Heart left ventricle (tissue), 16 donors: ENCODE results near the gene SLC43A2. TPM values are rescaled to one million over a fixed set of nuclear protein-coding genes. Genes with fewer than 3 reads are reported as not detected.

ENCODE experiments used
- ATAC-seq, 4 donors: fragments of 200-7000 bp; cut with Tn5 transposase; one replicate each; pipeline ENCODE4 v1.9.1; 2020 to 2022; ENCODE audit warnings: moderate library complexity in 4 of 4, mild to moderate bottlenecking in 3 of 4, moderate number of reproducible peaks in 1 of 4
- DNase-seq, 5 donors: peaks; one replicate each; pipeline ENCODE4 v3.0.0-alpha.2; 2020
- H3K27ac ChIP-seq, 12 donors: fragments of 200-600 bp; sonication (generic) in 4 of 12; one replicate each; pipeline versions ENCODE4 v1.5.0 to v1.8.0; 2016 to 2022; ENCODE audit warnings: mild to moderate bottlenecking in 2 of 12
- H3K27me3 ChIP-seq, 9 donors: fragments of 200-600 bp; sonication (generic) in 2 of 9; one replicate each; pipeline versions ENCODE4 v1.5.1 to v1.8.0; 2016 to 2022; ENCODE audit warnings: mild to moderate bottlenecking in 3 of 9
- H3K36me3 ChIP-seq, 9 donors: fragments of 200-600 bp; sonication (generic) in 2 of 9; one replicate each; pipeline versions ENCODE4 v1.5.0 to v1.8.0; 2018 to 2022; ENCODE audit warnings: mild to moderate bottlenecking in 2 of 9
- H3K4me1 ChIP-seq, 12 donors: fragments of 200-600 bp; sonication (generic) in 4 of 12; one replicate each; pipeline versions ENCODE4 v1.5.0 to v1.8.0; 2016 to 2022; ENCODE audit warnings: mild to moderate bottlenecking in 3 of 12
- H3K4me3 ChIP-seq, 12 donors: fragments of 200-600 bp; sonication (generic) in 4 of 12; one replicate each; pipeline versions ENCODE4 v1.5.0 to v1.8.0; 2017 to 2022; ENCODE audit warnings: mild to moderate bottlenecking in 9 of 12, moderate library complexity in 4 of 12
- H3K9me3 ChIP-seq, 12 donors: fragments of 200-600 bp; sonication (generic) in 4 of 12; one replicate each; pipeline versions ENCODE4 v1.5.0 to v1.8.0; 2016 to 2022; ENCODE audit warnings: mild to moderate bottlenecking in 1 of 12
- POLR2A ChIP-seq, 2 donors: fragments of 450-650 bp; IDR thresholded peaks; one replicate each; pipeline ENCODE4 v1.6.1; 2017; ENCODE audit warnings: antibody characterized with exemption in 2 of 2, mild to moderate bottlenecking in 2 of 2, moderate library complexity in 2 of 2
- WGBS, 4 donors: extraction: QIAGEN DNeasy Blood & Tissue Kit in 2 of 4; methylation state at CpG; one replicate each; pipeline versions ENCODE4 v1.1.5 to v1.1.7; 2013 to 2018; 5-methylcytosine and 5-hydroxymethylcytosine counted together
- intact Hi-C, 10 donors: fragments of 100-400 bp; cut with DNase I; formaldehyde crosslinking; loops; one replicate each; pipeline versions ENCODE4 v1.11.1 to v1.14.2; 2022
- polyA plus RNA-seq, 2 donors: library from polyadenylated mRNA; stranded (reverse); fragments of 200-250 nt; gene quantifications; one replicate each; pipeline ENCODE4 v1.2.3, GENCODE V29; 2013
- total RNA-seq, 9 donors: library from RNA; depleted of rRNA in 2 of 9; stranded (reverse); fragments of >200 nt in 2 of 9; fragmentation: NEBNext Ultra II Directional in 3 of 9; extraction: Animal tissue kit (Norgen Biotek cat#: 25700) in 3 of 9; gene quantifications; one replicate each; pipeline versions ENCODE4 v1.1.0 to v1.2.4, GENCODE V29; 2016 to 2023
- TF ChIP-seq, protein P1 (sequence below), 12 donors: fragments of 200-600 bp; sonication (generic) in 4 of 12; IDR thresholded peaks; one replicate each; pipeline versions ENCODE4 v1.5.0 to v1.8.0; 2018 to 2022; ENCODE audit warnings: antibody characterized with exemption in 12 of 12, mild to moderate bottlenecking in 5 of 12
- donor health status: ischemic (EF 13 %, LVEDD 7.1; RV severe dilation, severe dysfunction).
- donor health status: healthy with polysubstance abuse.
- donor health status: DM: no; HTN: yes; CAD: no.
- donor health status: DM: no; HTN: no; CAD: no.
- donor health status: ischemic (EF 25% LVEDD 6.9; RV normal size, moderate dysfunction).
- donor health status: ischemic (EF 25% LVEDD 5.7; RV mildly dilated, moderate dysfunction).
- donor health status: healthy.
- donor health status: DM: yes; HTN: yes; CAD: no.
- donor health status: ischemic (EF 35%, LVEDD 5.7; RV mildly dilated, moderate dysfunction).
- donor health status: nonischemic (EF 11% LVEDD 7.7; RV severe dilation, severe dysfunction).
- donor health status: DM: yes; HTN: yes; CAD: no.
- donor health status: PGD.
- donor health status: ischemic (EF 29% LVEDD 5.4; RV normal size, mild dysfunction).
- donor health status: nonischemic (EF 23%, LVEDD 6.1; RV moderate dilation, normal function).

The SLC43A2 gene
- total and polyA plus RNA-seq, 11 donors, result 1.4 to 29.1 (median 6.8) TPM

DNA sequence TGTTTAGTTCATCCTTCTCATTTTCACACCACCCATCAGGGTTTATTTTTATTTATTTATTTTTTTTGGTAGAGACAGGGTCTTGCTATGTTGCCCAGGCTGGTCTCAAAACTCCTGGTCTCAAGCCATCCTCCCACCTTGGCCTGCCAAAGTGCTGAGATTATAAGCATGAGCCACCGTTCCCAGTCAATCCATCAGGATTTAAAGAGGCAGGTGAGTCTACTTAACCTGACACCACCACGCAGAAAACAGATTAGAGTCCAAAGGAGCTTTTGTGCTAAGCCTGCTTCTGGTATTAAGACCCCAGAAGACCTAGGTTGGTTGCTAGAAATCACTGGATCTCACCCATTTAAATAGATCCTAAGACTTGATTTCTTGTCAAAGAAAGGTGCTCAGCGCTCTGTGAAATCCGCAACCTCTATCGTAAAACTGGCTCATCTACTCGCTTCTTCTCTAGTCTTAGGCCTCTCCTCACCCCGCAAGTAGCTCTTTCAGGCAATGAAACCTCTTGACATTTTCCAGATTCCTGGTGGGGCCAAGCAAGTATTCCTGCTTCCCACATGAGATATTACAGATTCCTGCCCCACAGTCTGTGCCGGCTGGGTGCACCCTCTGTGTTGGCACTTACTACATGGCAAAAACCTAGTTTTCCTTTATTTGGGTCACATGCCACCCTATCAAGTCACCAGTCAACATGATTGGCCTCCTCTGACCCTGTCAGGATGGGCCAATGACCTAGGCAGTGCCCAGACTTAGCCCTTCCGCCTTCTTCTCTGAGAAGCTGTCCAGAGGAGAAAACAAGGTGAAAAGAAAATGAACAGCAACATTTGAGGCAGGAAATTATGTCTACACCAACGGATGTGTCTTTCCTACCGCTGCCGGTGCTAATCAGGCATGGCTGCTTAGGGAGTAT lies 75.0 kb downstream of the SLC43A2 start:
- peak in 1 of 5 donors; percentile 15 for DNase-seq
- no peaks in the 10 kb centered on the region for H3K9me3 ChIP-seq
- no peaks in the 10 kb centered on the region for H3K27me3 ChIP-seq
- H3K4me3 ChIP-seq, result no peak overlapping the region
- H3K27ac ChIP-seq, result peak overlapping the region in 2 of 12 donors; percentile 19 to 67
- ATAC-seq, result no peak
- H3K4me1 ChIP-seq, result peaks cover 0 to 36% (median 10%) of the 10 kb centered on the region in 12 donors
- peaks cover 0 to 75% (median 51%) of the 10 kb centered on the region in 9 donors for H3K36me3 ChIP-seq
- WGBS, 4 donors, result 59 to 75% (median 71%) methylated on average over 12 of the region's 12 CpGs
- intact Hi-C loops, result no loop called here
- no peak for TF ChIP-seq POLR2A (IDR thresholded peaks at IDR 0.05)
- TF ChIP-seq, protein P1, sequence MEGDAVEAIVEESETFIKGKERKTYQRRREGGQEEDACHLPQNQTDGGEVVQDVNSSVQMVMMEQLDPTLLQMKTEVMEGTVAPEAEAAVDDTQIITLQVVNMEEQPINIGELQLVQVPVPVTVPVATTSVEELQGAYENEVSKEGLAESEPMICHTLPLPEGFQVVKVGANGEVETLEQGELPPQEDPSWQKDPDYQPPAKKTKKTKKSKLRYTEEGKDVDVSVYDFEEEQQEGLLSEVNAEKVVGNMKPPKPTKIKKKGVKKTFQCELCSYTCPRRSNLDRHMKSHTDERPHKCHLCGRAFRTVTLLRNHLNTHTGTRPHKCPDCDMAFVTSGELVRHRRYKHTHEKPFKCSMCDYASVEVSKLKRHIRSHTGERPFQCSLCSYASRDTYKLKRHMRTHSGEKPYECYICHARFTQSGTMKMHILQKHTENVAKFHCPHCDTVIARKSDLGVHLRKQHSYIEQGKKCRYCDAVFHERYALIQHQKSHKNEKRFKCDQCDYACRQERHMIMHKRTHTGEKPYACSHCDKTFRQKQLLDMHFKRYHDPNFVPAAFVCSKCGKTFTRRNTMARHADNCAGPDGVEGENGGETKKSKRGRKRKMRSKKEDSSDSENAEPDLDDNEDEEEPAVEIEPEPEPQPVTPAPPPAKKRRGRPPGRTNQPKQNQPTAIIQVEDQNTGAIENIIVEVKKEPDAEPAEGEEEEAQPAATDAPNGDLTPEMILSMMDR (IDR thresholded peaks at IDR 0.05), result no peak

DNA sequence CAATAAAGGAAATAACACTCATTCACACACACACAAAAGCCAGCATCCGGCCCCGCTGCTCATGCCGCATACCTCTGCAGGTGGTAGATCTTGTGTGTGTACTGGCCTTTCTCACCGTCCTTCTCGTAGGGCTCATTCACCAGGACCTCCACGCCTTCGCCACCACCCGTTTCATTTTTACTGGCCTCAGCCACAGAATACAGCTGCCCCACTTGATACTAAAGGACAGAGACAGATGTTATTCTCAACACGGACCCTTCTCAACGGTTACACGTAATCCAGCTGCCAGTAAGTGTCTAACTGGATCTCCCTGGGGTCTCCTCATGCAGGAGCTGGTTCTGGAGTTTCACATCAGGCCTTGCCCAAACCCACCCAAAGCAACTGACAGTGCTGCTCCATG lies 75.7 kb downstream of the SLC43A2 start:
- DNase-seq (peak in 1 of 5 donors; percentile 22), ATAC-seq (no peak)
- TF ChIP-seq, protein P1 (IDR thresholded peaks at IDR 0.05), result no peak
- TF ChIP-seq POLR2A (IDR thresholded peaks at IDR 0.05), result no peak
- Histone ChIP-seq H3K36me3 (peaks cover 0 to 82% (median 58%) of the 10 kb centered on the region in 9 donors), H3K9me3 (no peaks in the 10 kb centered on the region), H3K27me3 (no peaks in the 10 kb centered on the region), H3K4me1 (peaks cover 0 to 36% (median 10%) of the 10 kb centered on the region in 12 donors), H3K27ac (peak overlapping the region in 1 of 12 donors; percentile 67), H3K4me3 (no peak overlapping the region)
- intact Hi-C loops, result no loop called here
- 87 to 90% (median 88%) methylated on average over 11 of the region's 11 CpGs for WGBS, 4 donors

DNA sequence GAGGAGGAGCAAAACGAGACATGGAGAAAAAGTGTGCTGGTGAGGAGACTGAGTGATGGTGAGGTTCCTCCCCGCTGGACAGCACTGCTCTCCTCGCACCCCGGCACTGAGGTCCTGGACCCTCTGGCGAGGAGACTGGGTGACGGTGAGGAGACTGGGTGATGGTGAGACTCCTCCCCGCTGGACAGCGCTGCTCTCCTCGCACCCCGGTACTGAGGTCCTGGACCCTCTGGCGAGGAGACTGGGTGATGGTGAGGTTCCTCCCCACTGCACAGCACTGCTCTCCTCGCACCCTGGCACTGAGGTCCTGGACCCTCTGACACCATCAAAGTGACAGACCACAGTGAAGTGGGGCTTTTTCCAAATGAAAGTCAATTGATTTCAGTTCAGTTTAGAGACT lies 76.9 kb downstream of the SLC43A2 start:
- TF ChIP-seq, protein P1 (IDR thresholded peaks at IDR 0.05), result no peak
- no peak for TF ChIP-seq POLR2A (IDR thresholded peaks at IDR 0.05)
- Histone ChIP-seq H3K27me3 (no peaks in the 10 kb centered on the region), H3K36me3 (peaks cover 0 to 86% (median 63%) of the 10 kb centered on the region in 9 donors), H3K9me3 (no peaks in the 10 kb centered on the region), H3K4me3 (no peak overlapping the region), H3K27ac (no peak overlapping the region), H3K4me1 (peaks cover 0 to 34% (median 10%) of the 10 kb centered on the region in 12 donors)
- intact Hi-C loops, result no loop called here
- WGBS, 4 donors, result 92 to 97% (median 95%) methylated on average over 12 of the region's 12 CpGs
- ATAC-seq, result peak in 2 of 4 donors; percentile 19 to 21
- no peak for DNase-seq

DNA sequence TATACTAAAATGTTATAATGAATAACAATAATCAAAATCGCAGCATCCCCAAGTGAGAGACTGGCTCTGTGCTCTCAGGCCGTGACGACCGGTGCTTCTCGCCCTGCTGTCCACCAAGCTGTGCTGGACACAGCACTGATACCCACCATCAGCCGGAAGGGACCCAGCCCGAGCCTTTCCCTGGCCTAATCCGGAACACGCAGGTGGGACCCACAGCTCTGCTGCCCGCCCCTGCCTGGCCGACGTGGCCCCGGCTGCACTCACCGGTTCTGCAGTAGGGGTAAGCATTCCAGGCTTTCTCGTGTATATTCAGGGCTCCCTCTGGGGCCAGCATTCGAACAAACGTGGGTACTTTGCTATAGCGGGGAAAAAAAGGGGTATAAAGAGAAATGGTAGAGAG lies 80.6 kb downstream of the SLC43A2 start:
- H3K27ac ChIP-seq, result no peak overlapping the region
- TF ChIP-seq, protein P1 (IDR thresholded peaks at IDR 0.05), result no peak
- no peak for TF ChIP-seq POLR2A (IDR thresholded peaks at IDR 0.05)
- intact Hi-C loops, result no loop called here
- DNase-seq (no peak), ATAC-seq (no peak)
- H3K4me1 ChIP-seq, result peaks cover 0 to 8% (median 0%) of the 10 kb centered on the region in 12 donors
- no peak overlapping the region for H3K4me3 ChIP-seq
- H3K9me3 ChIP-seq, result no peaks in the 10 kb centered on the region
- H3K36me3 ChIP-seq, result peaks cover 0 to 98% (median 91%) of the 10 kb centered on the region in 9 donors
- no peaks in the 10 kb centered on the region for H3K27me3 ChIP-seq
- WGBS, 4 donors, result 92 to 95% (median 94%) methylated on average over 18 of the region's 18 CpGs
